Measurements from ENCODE around the gene IL1RAPL1.

The IL1RAPL1 gene

DNA sequence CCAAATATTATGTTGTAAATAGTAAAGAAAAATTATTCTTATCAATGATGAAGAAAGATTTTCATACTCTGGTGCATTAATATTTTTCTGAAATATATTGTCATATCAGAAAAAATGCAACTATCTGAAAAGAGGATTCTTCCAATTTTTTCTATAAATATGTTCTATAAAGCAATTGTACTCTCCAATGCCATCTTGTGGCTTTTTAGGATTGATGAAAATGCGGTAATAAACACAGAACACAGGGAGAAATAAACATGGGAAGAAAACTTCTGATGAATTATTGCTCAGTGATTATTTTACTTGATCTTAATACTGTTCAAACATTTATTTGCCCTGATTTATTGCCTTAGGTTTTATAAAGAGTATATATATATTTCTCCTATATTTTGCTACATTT is 215.4 kb downstream of the IL1RAPL1 start:
- DNase-seq, result no peak

DNA sequence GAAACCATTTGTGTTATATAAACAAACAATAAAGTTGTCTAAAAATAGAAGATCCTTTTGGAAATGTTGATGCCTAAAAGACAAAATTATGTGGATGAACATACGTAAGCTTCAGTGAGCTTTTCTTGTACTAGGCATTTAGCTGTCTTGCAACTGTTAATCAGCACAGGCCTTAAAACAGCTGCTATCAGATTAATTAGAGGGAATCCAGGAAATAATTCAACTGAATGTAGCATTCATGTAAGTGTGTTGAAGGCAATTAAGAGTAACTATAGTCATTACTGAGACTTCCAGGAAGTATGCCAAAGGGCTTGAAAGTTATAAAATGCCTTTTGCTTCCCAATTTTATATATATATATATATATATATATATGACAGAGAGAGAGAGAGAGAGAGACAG is 248.7 kb downstream of the IL1RAPL1 start:
- DNase-seq, result no peak

DNA sequence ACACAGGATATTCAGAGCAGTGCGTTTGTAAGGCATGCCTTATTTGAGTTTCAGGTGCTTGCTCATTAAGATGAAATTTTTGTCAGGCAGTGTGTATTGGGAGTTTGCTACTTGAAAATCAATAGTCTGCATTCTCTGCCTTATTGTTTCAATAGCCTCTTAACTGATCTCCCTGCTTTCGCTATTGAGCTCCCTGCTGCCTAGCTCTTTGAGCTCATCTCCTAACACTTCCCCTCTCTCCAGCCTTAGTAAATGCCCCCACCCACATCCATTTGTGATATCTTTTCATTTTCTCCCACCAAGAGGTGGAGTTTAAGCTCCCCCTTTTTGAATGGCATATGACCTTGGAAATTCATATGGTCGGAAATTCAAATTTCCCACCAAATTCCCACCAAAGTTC is 256.6 kb downstream of the IL1RAPL1 start:
- no peak for DNase-seq

DNA sequence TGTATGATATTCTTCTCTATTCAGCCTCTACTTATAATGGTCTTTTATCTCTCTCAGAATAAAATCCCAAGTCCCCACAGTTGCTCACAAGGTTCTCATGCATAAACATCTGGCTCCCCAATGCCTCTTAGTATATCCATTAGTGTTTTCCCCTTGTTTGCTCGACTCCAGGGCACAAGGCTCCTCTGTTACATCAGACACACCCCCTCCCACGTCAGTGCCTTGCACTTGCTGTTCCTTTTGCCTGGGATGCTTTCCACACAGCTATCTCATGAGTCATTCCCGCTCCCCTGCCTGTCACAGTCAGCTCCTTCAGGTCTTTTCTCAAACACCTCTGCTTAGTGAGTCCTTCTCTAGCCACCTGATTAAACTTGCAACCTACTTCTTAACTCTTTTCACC is 260.2 kb downstream of the IL1RAPL1 start:
- no peak for DNase-seq

DNA sequence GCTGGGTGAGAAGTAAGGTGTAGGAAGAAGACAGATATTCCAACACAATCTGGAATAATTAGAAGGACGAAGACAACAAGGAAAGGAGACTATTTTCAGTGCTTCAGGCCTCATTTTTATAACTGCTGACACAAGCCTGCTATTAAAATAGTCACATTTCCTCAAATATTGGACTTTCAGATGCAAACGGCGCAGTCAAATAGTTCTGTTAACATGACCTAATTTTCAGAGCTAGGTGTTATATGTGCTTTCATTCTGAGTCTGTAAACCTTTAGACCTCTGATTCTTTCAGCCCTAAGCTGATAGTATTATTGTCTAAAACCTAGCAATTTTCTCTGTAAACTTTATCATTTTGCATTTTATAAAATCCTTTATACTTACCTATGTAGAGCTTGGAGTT is 261.5 kb downstream of the IL1RAPL1 start:
- DNase-seq, result no peak

DNA sequence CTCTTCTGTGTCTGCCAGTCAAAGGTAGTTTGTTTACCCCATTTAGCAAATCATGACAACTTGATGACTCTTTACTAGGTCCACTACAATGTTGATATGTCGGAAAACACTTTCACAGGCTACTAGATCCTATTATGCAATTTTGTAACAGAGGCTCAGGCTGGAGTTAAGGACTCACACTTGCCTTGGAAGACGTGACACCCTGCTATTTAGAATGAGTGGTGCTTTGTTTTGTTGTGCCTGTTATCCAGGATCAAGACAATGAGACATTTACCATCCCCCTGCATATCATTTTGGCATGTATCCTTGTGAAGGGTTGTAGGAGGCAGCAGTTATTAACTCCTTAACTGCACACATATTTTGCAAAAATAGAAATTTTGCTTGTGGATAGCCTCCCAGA is 263.7 kb downstream of the IL1RAPL1 start:
- DNase-seq, result no peak

DNA sequence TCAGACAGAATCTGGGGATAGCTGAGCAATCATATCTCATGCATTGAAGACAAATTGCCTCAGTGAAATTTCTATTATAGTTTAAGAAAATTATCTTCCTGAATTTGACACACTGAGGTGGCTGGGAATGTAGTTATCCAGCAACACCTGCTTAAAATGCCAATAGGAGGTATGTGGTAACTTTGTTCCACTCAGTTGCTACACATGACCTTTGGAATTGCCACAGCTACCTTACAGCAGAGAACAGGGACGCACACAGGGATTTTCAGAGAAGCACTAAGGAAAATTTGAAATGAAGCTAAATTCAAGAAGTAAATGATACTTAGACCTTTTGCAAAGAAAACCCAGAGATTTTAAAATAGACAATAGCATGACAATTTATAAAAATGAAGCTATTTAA is 264.6 kb downstream of the IL1RAPL1 start:
- no peak for DNase-seq

DNA sequence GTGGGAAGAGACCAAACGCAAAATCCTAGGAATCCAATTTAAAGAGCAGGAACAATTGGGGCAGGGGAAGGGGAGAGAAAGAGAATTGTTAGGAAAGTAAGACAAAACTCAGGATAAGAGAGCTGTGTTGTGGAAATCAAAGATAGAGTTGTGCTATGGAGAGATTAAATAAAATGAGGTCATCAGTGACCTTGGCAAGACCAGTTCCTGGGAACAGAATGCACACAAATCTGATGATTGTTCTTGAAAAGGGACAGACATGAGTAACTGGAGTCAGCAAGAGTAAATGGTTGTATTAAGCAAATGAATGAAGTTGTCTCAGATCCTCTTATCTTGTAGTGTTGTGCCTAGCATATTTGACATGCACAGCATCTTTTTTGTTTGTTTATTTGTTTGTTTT is 267.4 kb downstream of the IL1RAPL1 start:
- DNase-seq, result no peak

DNA sequence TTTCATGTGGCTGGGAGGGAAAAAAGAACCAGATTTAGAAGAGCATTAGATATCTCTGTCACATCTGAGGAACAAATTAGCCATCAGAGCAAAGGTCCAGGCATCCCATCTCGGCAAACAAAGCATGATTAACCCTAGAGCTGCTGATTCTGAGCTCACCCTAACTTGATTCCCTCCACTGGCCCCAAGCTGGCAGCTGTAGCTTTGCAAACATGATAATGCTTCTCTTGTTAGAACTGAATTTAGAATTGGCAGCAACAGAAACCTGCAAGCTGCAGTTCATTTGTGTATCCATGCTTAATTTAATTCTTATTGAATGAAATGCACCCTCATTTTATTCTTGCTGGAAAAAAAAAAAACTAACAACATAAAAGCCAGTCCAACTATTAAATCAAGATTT is 289.2 kb downstream of the IL1RAPL1 start:
- DNase-seq, result no peak

DNA sequence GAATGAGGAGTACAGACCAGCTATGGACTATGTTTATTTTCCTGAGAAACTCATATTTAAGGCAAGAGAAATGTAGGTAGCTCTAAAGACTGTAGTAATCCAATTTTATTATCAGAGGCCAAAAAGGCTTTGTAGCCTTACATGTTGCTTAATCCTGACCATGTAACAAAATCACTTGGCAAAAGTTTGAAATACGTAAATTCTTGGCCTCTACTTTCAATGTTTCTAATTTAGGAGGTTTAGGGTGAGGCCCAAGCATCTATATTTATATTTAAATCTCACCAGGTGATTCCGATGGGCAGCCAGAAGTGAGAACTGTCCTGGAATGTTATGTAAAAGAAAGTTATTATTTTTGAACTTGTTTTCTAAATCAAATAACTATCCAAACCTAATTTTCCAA is 289.7 kb downstream of the IL1RAPL1 start:
- DNase-seq, result no peak

DNA sequence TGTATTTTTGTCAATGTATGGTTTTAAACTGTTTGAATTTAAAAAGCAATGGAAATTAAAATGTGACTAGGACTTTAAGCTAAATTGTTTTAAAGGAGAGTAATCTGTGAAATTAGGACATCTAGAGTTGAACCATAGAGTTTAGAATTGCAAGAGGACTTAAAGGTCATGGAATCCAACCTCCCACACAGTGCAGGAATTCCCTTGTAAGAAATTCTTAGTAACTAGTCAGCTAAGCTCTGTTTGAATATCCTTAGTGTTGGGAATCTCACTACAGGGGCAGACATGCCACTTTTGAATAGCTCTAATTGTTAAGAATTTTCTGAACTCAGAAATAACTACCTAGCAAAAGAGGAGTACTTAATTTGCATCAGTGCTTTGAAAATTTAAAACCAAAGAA is 292.9 kb downstream of the IL1RAPL1 start:
- no peak for DNase-seq

DNA sequence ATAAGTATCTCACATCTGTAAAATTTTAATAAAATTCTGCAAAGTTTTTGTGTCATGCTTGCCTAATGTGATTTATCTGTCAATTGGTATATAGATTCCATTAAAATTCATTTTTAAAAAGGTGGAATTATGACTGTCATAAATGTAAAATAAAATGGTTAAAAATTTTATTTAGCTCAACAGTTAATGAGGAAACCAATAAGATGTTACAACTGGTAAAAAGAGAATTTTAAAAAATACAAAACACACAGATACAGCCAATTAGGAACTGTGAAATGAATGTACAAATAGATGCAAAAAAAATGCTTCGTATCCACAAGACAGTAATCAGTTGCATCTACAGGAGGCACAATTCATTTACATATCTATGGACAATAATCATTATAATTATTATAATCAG is 297.6 kb downstream of the IL1RAPL1 start:
- DNase-seq, result no peak

DNA sequence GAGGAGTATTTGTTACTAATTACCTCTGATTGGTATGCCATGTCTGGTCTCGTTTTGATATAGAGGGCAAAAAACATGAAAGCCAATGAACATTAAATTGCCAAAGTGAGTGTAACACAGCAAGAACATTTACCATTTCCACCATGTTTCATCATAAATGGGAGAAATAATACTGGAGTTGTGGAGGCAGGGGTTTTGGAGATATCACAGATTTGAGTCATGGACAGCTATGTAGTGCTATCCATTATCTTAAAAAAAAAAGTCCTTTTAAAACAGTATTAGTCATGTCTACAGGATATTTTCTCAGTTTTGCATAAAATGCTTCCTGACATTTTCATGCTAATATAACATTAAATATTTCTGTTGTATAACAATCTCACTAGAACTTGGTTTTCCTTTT is 301.2 kb downstream of the IL1RAPL1 start:
- DNase-seq, result no peak

DNA sequence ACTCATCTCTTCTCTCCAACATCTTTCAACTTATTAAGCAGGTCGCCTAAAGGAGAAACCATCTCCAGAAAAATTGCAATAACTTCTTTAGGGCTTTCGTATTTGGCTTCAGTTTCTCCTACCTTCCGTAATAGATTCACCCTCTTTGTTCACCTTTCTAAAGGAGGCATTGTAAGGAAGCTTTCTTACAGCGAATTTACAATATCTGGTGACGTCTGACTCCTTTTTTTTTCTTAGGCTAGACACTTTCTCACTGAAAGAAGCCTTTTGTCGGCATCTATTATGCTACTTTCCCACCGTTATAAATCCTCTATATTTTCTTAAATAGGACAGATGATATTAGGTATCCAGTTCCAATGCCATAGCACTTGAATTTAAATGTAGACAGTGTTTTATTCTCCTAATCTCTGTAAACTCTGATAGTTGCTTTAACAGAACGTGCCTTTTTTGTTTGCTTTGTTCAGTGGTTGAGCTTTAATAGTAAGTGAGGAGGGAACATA is 302.4 kb downstream of the IL1RAPL1 start:
- DNase-seq, result no peak

DNA sequence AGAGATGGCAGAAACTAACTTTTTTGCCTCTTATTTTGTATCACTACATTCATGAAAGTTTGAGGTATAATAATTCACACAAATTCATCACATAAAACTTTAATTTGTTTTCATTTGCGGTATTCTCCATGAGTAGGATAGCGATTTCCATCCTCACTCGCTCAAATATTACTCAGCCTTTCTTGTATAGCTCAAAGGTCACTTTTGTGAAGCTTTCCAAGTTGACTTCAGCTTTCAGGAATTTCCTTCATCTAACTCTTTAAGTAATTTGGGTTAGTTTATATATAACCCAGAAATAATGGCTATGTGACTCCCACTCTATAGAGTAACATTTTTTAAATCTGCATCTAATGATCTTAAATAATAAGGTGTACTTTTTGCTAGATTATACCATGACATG is 314.4 kb downstream of the IL1RAPL1 start:
- DNase-seq, result no peak

DNA sequence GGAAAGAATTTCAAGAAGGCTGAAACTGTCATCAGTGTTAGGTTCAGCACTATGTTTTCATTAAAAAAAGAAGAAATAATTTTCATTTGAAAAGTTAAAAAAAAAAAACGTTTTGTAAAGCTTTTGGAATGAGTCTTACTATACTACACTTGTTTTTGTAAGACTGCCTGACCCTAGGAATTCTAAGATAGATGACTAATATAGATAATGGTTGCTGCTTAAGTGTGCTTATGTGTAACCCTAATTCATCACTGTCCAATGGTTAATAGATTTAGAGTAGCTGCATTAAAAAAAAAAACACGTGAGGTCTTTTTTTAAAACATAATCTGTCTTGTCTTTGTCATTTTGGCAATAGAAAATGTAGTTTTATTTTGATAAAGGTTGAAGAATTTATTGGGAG is 323.2 kb downstream of the IL1RAPL1 start:
- DNase-seq, result no peak

DNA sequence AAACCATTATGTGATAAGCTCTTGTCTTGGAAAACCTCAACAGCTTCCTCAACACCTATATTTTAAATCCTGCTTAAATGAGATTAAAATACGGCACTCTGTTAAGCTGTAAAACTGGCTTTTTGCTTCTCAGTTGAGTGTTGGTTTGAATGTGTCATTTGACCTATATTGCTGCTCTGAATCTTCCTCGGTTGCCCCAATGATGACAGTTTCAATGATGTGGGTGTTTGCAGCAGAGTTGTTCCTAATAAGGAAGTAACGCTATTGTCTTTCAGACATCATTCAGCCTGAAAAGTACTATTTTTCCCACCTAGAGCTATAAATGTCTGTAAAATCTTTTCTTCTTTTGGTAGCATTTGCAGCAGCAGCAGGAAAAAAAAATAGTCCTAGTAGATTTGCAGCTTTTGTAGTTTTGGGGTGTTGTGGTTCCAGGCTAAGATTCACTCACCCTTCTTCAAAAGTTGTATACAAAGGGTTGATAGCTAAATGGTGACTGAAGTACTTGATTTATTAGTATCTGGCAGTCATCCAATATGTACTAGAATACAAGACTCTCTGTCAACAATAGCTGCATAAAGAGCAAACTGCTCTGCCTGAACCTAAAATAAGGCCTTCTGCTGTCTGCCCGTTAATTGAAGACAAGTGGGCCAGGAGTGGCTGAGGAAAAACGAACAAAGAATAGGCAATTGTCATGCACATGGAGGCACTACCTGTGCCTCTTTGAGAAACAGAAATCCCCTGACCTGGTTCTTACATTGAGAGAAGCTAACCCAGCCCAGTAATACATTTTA is 333.1 kb downstream of the IL1RAPL1 start:
- DNase-seq, result peak; percentile 14

DNA sequence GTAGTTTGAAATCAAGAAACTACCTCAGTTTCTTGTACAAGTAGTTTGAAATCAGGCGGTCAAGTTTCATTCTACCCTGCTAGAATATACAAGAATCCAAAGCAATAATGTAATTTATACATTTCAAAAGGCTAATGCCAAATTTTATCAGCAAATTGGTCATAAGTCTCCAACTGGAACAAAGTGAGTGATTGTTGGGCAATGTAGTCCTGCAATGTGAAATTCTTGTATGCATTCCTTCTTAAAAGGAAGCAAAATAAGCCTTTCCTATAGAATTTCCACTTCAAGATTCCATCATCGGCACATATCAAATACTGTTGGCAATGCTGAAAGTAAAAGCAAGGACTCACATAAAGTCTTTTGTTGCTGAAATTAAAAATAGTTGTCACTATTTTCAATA is 334.9 kb downstream of the IL1RAPL1 start:
- DNase-seq, result no peak

DNA sequence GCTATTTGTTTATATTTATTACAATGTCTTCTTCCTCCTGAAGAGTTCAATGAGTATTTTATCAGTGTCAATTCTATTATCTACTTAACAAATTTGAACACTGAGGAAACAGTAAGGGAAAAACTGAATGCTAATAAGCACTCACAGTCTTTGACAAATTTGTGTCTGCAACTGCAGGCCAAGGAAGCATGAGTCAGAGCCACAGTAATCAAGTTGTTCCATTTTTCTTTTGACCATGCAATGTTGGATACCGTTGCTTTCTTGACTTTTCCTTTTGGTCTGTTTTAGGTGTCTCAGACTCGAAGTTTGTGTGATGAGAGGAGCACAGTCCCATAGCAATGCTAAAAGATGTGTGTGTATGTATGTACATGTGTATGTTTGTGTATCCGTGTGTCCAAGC is 359.6 kb downstream of the IL1RAPL1 start:
- no peak for DNase-seq

DNA sequence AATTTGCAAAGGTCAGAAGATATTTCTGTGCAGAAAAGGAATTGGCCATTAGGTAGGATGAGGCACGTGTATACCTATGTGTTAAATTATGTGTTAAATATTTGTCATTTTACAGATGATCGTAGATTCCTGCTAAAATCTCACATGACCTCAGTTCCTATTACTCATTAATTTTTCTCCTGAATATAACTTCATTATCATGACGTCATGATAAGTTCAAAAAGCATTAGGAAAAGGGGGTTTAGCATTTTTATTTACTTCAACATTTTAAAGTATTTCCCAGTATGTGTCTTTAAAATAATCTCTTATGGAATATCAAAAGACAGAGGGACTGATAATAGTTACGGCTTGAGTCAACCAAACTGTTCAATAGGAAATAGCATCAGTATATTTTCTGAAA is 372.8 kb downstream of the IL1RAPL1 start:
- no peak for DNase-seq

DNA sequence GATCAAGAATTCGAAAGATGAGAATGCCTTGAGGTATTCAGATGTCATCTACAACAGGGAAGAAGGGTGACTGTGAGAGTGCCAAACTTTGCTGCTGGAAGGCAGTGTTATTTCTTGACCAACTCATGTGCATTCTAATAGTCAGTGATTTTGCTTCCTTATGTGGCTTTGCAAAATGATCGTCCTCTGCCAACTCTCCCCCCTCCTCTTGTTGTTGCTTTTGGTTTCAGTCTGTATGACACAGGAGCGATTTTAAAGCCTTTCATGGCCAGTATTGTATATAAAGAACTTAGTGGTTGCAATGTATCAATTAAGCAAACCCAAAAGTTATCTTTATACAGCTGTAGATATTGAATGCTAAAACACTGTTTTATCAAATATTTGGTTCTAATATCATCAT is 379.1 kb downstream of the IL1RAPL1 start:
- no peak for DNase-seq

DNA sequence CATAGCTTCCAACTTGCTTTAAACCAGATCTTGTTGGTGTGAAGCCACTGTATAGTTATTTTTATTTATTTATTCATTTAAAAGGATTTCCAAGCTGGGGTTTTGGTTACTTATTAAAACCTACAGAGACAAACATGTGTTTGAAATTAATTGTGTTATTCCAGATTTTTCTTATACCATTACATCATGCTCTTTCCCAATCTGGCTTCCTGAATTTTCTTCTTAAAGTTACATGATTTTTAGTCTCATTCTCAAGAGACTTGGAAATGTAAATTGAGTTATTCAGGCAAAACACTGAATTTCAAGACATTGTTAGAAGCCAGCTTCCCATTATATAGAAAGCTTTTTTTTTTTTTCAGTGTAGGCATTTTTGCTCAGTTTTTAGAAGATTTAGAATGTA is 381.9 kb downstream of the IL1RAPL1 start:
- DNase-seq, result no peak

DNA sequence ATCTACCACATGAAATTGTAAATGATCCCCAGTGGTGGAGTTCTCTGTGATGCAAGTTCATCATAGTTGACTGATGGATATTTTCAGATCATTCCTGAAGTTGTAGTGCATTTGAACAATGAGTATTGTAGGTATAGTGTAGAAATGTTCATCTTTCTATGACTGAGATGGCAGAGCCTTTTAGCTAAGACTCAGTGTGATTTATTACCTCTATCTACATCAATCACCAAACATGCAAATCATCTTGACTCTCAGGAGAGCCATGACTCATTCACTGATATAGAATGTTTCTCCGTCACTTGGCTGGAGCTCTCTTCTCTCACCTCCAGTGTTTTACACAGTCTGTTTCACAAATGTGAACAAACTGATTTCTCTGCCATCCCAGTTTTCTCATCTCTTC is 392.6 kb downstream of the IL1RAPL1 start:
- no peak for DNase-seq

DNA sequence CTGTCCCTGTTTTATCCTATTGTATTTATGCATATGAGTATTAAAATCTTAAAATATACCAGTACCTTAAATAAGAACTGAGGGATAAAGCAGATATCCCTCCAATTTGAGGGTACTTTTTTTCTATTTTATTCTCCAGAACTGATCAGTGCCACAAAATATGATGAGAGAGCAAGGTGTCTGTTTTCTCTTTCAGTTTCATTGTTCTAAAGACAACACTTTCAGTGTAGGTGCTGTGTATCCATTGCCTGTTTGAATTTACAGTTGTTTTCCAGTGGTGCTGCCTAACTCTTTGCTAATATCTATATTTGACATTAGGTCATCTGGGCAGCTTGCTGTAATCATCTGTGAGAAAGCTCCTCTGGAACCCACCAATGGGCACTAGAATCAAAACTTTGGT is 394.7 kb downstream of the IL1RAPL1 start:
- no peak for DNase-seq

DNA sequence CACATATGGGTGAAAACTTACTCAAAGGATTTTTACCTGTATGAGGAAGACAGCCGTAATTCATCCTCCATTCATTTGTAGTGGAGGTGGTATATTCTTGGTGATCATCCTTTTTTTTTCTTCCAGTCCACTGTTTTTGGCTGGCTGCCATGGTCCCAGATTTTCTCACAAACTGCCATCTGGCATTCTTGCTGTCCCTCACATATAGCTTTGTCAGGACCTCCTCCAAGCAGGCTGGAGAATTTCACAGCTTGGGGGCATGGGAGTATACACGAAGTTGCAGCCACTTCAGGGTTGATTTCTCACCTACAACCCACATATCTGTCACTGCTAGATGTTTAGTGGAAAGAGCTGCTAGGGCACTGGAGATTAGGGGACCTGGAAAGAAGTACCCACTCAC is 401.0 kb downstream of the IL1RAPL1 start:
- DNase-seq, result no peak

Measured in NCI-H1436 treated with DMSO at 0.1 percent for 48 hours (cell line).